Measurements from ENCODE around the gene DYNC1I1.

DYNC1I1 gene

GRCh38 chr7:95974108-95974507 lies 201.8 kb downstream of the DYNC1I1 start:
- DNase-seq, result no peak

GRCh38 chr7:95976369-95977060 lies 204.2 kb downstream of the DYNC1I1 start:
- DNase-seq, result no peak

- no peak for DNase-seq
Observed at GRCh38 chr7:95977994-95978393, 205.6 kb downstream of the DYNC1I1 start.

GRCh38 chr7:95980167-95980566 lies 207.8 kb downstream of the DYNC1I1 start:
- no peak for DNase-seq

- no peak for DNase-seq
Observed at GRCh38 chr7:95980706-95981105, 208.4 kb downstream of the DYNC1I1 start.

GRCh38 chr7:95986178-95986764 lies 213.9 kb downstream of the DYNC1I1 start:
- DNase-seq, result no peak

GRCh38 chr7:95989301-95989700 lies 216.9 kb downstream of the DYNC1I1 start:
- no peak for DNase-seq

GRCh38 chr7:95993380-95993779 lies 221.0 kb downstream of the DYNC1I1 start:
- no peak for DNase-seq

DNA sequence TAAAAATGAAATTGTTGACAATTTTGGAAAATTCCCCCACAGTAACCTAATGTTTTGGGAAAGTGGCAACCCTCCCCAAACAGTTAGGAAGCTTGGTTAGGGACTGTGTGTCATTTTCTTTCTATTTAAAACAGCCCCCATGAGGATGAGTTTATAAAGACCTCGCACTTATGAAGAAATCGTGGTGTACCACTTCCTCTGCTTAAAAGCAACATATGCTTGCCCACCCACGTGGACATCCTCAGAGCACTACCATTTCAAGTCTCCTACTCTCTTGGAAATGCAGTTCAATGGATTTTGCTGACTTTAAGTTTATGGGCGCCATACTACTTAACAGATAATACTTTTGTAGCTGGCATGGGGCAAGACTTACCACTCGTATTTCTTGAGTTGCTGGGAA lies 223.8 kb downstream of the DYNC1I1 start:
- no peak for DNase-seq

- no peak for DNase-seq
Observed at GRCh38 chr7:95996886-95997285, 224.5 kb downstream of the DYNC1I1 start.

GRCh38 chr7:95997632-95998031 lies 225.3 kb downstream of the DYNC1I1 start:
- DNase-seq, result no peak

DNA sequence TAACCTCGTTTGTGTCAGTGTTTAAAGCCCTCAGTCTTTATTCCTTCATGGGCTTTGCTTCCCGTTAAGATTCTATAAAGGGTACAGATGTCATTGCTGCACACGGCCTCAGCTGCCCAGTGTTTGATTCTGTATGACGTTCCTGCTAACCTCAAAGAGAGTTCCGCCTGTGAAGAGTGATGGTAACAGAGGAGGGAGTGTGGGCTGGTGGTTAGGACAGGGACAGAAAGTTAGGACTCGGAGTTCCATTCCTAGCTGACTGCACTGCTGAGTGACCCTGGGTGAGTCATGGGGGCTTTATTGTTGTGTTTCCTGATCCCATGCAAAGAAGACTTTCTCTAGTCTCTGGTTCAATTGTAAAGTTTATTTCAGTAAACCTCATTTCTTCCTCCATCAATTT lies 227.1 kb downstream of the DYNC1I1 start:
- no peak for DNase-seq

GRCh38 chr7:96004578-96004977 lies 232.2 kb downstream of the DYNC1I1 start:
- DNase-seq, result no peak

GRCh38 chr7:96005271-96005670 lies 232.9 kb downstream of the DYNC1I1 start:
- no peak for DNase-seq

DNA sequence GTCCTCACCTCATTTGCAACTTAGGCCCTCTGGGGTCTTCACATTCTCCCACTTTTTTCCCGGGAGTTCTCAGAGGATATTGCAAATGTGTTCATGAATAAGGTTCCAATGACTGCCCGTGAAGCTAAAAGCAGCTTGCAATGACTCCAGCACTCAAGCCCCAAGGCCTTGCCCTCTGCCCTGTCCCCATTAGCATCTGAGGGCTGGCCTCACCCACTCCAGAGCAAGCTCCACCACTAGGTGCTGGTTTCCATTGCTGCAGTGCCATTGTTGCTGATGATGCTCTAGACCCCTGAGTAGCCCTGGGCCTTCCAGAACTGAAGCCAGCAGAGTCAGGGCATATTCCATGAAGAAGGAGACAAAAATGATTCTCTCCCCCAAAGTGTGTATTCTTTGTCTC lies 236.8 kb downstream of the DYNC1I1 start:
- no peak for DNase-seq

- no peak for DNase-seq
Observed at GRCh38 chr7:96013836-96014235, 241.5 kb downstream of the DYNC1I1 start.

GRCh38 chr7:96014617-96015016 lies 242.3 kb downstream of the DYNC1I1 start:
- DNase-seq, result no peak

DNA sequence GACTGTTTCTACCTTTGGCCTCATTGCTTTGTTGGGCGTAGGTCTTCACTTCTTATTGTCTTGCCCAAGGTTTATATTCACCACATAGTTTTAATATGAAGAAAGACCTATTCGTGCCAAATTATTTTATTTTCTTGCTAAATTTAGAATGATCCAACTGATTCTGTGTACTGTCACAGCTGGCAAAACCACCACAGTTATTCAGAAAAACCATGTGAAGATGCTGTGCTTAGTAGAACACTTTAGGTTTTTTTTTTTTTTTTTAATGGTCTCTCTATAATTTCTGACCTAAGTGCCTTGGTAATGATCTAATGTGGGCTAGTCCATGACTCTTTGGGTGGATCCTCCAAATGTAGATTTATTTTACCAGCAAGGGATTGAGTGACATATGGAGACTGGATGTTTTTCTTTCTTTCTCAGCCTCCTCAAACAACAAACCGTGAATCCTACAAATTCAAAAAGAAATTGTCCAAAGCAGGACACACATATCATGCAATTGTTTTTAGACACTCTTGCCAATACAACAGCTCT lies 243.8 kb downstream of the DYNC1I1 start:
- no peak for DNase-seq

- no peak for DNase-seq
Observed at GRCh38 chr7:96016735-96017134, 244.4 kb downstream of the DYNC1I1 start.

DNA sequence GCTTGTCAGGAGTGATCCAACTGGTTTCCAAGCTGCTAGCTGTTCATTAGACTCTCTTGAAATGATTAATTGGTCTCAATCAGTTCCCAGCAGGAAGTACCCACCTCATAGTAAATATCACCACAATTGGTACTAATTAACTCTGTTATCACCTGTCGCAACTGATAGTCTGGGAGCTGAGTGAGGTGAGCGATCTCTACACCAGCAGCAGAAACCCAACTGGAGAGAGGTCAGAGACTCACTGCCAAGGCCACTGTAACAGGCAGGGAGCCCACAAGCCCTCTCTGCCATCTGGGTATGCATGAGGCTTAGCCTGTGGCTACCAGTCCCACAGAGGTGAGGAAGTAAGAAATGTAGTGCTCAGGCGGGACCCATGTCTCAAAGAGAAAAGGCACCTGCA lies 245.5 kb downstream of the DYNC1I1 start:
- DNase-seq, result no peak

GRCh38 chr7:96021568-96021967 lies 249.2 kb downstream of the DYNC1I1 start:
- no peak for DNase-seq

GRCh38 chr7:96023387-96023786 lies 251.0 kb downstream of the DYNC1I1 start:
- no peak for DNase-seq

DNA sequence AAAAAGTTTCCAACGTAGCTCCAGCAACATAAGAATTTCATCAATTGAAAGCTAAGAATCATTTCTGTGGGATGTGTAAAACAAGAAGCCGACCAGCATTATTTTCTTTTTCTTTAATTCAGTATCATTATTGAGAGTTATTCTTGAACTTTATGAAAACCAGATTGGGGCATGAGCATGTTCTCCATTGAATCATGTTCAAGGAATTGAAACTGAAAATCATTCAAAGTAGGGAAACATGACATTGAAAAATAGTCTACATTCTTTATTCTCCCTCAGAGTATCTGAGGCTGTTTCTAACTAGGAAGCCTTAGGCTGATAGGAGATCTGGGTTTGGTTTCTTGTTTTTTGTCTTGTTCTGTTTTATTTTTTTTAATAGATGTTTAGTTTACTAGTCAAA lies 253.7 kb downstream of the DYNC1I1 start:
- DNase-seq, result no peak

- DNase-seq, result no peak
Observed at GRCh38 chr7:96026611-96027010, 254.3 kb downstream of the DYNC1I1 start.

DNA sequence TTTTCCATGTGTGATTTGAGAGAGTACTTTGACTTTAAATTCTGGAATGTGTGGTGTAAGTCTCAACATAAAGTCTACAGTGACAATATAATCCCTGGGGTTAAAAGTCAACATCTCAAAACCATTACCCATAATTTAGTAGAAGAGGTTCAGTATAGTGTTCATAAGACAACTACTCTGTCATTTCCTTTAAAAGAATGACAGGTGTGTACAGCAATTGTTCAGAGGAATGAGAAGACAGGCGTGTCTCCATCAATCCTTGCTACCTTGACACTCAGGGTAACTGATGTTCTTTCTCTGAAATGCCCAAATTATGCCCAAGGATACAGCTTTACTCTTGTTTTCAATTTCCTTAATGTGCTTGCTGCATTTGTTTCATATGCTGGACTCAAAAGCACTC lies 256.4 kb downstream of the DYNC1I1 start:
- DNase-seq, result no peak
